HG02981 (cell line): Measurements from ENCODE around the gene PDZD4.
"Not testable (repeated sequence)": the region's sequence is repeated elsewhere in the genome, so short reads cannot be mapped to it uniquely, and the experiment has no call there.

Source experiments
- ATAC-seq: cut with Tn5 transposase; IDR thresholded peaks from one replicate; pipeline ENCODE4 v1.9.1; 2021; ENCODE audit warnings: mild to moderate bottlenecking, moderate library complexity; ENCODE audit not compliant: unreplicated experiment

PDZD4 gene

DNA sequence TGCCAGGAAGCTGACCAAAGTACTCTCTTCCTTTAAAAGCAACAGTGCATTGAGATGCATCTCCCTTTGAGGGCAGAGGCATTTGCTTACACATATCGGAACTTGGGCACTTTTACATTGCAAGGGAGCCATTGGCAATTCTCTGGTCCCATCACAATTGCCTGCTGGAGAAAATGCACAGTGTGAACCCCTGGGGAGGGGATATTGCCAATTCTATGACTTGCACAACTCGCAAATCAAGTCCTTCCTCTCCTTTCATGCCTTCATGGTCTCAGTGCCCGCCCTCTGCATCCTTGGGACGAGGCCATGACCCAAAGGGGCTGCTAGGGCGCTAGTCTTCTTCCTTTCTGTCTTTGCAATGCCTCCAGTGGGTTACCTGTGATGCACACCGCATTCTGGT, 14.9 kb upstream of the PDZD4 start:
- no peak for ATAC-seq

DNA sequence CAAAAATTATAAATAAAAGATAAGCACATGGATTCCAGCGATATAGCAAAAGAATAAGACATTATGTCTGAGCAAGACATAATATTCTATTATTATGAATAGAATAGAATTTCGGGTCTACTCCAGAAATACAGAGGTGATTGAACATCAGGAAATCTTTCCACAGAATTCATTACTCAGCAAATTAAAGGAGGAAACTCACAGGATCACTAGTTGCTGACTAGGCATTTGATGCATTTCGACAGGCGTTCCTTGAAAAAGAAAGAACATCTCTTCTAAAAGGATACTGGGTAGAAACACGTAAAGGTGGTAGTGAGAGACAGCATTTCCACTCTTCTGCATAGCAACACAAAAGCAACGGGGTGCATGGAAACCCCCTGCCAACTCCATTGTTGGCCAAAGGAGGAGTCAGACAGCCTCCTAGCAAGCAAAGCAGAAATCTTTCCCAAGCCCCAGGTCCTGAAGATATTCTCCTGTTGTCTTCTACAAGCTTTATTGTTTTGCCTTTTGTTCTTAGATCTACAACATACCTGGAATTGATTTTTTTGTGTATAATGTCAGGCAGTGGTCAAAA, 14.3 kb upstream of the PDZD4 start:
- no peak for ATAC-seq

DNA sequence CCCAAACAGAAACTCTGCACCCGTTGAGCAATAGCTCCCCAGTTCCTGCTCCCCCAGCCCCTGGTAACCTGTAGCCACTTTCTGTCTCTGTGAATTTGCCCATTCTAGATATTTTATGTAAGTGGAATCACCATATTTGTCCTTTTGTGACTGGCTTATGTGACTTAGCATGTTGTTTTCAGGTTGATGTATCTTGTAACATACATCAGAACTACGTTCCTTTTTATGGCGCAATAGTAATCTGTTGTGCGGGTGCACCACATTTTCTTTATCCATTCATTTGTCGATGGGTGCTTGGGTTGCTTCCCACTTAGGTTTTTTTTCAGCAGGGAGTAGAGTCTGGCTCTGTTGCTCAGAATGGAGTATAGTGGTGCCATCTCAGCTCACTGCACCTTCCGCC, 6.6 kb upstream of the PDZD4 start:
- ATAC-seq, result no peak

DNA sequence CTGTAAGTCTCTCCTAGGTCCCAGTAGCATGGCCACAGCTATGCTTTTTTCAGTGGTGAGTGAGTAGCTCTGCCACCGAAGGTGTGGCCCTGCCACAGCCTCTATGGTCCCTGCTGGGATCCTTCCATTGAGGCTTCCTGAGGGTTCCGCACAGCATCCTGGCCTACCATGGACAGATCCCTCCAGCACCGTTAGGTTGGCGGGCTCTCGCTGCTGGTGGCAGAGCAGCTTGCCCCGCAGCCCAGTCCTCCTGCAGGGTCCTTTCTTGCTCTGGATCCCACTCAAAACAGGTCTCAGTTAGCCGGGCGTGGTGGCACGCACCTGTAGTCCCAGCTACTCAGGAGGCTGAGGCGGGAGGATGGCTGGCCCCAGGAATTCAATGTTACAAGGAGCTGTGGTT, 2.4 kb upstream of the PDZD4 start:
- ATAC-seq, result no peak

- no peak for ATAC-seq
Observed at GRCh38 chrX:153831429-153832150, 1.2 kb upstream of the PDZD4 start.

DNA sequence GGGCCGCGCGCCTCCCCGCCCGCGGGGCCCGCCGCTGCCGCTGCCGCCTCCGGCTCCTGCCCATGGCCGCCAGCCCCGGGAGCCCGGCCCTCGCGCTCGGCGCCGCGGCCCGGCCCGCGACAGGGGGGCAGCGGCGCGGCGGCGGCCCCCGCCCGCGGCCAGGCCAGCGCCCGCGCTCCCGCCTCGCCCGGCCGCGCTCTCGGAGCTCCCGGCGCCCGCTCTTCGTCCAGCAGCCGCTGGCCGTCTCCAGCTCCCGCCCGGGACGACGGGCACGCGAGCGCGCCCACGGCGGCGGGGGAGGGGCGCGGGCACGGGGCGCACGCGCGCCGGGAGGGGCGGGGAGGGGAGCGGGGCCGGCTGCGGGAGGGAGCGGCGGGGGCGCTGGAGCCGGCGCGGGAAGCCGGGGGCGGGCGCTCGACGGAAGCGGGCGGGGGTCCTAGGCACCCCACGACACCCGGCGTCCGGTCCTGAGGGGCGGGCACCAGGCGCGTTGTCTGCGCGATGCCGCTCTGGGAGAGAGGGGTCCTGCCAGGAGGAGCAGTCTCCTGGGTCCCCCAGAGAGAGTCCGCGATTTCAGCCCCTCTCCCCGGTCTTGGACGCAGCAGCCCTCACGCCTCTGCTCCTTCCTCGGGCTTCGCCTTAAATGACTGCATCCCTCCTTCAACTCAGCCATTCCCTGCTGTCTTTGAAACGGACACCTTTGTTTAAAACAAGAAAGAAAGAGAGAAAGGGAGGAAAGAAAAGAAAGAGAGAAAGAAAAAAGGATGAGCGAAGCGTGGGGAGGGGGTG, 490 bp upstream of the PDZD4 start:
- ATAC-seq, result no peak

- no peak for ATAC-seq
Observed at GRCh38 chrX:153829549-153829798, 870 bp downstream of the PDZD4 start.

DNA sequence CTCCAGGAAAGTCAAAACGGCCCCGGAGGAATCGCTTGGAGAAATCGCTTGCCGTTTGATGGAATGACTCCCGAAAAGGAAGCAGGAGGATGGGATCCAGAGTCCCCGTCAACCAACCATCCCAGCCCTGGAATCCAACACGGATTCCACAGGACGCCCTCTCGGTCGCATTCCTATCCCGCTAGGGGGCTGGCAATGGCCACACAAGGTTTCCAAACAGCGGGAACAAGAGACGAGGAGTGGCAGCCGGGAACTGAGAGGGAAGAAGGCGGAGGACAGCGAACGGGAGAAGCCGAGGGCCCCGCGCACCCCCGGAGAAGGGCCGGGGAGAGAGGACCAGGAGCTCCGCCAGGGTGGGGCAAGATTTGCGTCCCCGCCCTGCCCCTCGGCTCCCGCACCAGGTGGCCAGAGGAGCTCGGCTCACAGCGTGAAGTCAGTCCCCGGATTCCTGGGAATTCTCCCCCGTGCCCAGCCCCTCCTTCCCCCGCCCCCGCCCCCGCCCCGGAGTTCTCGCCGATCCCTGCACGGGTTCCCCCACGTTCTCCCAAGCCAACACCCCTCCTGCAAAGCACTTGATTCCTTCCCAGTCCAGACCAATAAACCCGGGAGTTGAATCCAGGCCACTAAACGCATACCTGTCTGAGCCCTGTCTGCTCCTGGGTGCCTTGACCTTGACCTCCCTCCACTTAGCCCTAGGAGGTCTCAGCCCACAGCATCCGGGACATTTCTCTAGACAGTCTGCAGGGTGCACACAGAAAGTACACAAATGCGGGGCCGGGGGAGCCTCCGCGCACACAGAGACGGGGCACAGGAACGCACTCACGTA, 1.4 kb downstream of the PDZD4 start:
- no peak for ATAC-seq

DNA sequence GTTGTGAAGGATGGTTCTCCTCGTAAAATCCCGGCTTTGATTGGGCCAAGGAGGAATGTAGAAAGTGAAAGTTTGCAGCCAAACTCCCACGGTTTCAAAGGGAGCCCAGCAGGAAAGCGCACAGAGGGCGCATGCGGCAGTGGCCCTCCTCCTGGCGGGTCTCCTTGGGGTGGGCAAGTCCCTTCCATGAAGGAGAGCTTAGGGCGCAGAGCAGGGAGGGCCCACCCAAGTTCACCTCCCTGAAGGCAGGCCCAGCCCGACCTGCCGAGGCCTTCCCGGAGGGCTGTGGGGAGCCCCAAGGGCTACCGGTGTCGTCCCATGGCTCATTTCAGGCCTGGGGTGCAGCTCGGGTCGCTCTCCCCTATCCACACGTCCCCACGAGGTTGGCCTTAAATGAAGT, 2.0 kb downstream of the PDZD4 start:
- no peak for ATAC-seq

DNA sequence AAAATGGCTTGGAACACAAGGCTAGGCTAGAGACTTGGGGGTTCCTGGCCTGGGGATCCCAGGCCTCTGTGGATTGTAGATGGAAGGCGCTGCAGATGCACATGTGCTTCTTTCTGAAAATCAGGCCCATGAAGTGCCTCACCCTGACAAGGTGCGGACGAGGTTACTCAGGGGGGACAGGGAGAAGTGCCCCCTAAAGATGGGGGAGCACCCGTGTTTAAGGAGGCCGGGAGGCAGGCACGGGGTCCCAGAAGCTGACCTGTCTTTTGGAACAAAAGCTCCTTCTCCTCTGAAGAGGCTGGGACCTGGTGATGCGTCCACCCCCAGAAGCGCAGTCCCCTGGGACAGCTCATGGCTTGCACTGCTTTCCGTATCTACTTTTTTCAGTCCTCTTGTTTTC, 2.4 kb downstream of the PDZD4 start:
- no peak for ATAC-seq

- no peak for ATAC-seq
Observed at GRCh38 chrX:153827016-153827415, 3.3 kb downstream of the PDZD4 start.

DNA sequence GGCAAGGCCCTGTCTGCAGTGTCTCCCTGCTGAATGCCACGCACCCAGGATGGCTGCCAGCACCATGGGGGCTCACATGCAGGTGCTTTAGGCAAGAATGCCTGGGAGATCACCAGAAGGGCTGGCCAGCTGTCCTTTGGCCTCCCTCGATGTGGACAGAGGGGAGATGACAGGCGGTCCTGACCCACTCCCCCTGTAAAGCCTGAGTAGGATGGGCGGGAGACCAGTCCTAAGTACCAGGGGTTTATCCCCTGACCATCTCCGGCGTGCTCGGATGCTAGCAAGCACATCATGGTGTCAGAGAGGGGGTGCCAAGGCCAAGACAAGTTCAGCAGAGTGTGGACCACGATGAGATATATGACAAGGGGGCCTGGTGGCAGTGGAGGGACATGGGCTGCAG, 5.3 kb downstream of the PDZD4 start:
- no peak for ATAC-seq

DNA sequence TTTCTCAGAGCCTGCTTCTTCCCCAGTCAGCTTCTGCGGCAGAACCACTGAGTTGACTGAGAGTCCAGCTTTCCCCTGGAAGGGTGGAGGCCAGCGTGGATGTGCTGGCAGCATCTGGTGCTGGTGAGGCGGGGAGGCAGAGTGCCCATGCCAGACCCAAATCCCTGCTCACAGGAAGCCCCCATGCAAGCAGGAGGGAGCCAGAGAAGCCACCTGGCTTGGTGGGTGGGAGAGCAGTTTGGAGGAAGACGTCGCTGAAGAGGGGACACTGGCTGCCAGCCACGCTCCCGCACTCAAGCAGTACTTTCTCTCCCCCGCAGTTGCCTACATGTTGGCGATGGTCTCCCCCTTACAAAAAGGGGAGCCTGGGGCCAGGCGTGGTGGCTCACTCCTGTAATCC, 6.0 kb downstream of the PDZD4 start:
- ATAC-seq, result no peak

- no peak for ATAC-seq
Observed at GRCh38 chrX:153821066-153821465, 9.3 kb downstream of the PDZD4 start.

DNA sequence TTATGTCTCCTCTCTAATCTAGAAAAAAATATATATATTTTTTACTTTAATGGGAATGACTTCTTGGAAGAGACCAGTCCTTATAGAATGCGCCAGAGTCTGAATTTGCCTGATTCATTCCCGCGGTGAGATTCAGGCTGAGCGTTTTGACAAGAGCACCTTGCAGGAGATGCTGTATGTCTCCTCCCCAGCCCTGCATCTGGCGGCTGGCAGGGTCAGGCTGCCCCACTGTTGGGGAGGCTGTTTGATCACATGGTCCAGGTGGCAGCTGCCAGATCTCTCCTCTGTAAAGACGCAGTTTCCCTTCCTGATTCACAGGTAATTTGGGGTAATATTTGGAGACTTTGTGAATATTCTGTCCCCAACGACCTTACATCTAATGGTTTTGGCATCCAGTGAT, 9.7 kb downstream of the PDZD4 start:
- ATAC-seq, result no peak

DNA sequence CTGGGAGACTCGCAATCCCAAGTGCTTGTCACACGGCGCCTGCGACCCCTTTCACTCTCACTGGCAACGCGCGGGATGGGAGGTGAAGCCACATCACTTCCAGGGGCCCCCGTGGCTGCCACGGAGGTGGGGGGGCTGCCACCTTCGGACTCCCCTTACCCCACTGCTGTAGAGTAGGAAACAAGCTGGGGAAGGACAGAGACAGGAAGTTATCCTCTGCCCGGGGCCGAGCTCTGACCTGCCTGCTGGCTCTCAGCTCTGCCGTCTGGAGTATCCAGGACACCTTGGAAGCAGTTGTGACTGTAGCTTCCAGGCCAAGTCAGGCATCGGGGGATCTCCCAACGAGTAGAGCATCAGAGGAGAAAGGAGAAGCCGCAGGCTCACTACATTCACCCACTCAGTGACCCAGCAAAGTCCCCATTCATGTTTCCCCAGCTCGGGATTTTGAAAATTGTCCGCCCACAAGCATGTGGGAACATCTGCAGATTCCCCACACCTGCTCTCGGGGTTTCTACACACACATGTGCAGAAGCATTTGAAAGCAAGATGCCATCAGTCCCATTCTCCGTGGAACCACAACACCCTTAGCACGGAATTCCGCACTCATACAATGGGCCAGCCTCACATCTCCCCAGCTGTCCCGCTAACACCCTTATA, 10.8 kb downstream of the PDZD4 start:
- ATAC-seq, result no peak

GRCh38 chrX:153818571-153819383, 11.6 kb downstream of the PDZD4 start:
- no peak for ATAC-seq

DNA sequence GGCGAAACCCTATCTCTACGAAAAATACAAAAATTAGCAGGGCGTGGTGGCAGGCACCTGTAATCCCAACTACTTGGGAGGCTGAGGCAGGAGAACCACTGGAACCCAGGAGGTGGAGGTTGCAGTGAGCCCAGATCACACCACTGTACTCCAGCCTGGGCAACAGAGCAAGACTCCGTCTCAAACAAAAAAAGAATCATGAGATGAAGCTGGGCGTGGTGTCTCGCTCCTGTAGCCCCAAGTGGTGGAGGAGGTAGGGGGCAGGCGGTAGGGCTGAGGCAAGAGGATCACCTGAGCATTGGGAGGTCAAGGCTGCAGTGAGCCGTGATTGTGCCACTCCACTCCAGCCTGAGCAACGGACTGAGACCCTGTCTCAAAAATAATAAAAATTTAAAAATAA, 12.3 kb downstream of the PDZD4 start:
- ATAC-seq, result not testable (repeated sequence)

- no peak for ATAC-seq
Observed at GRCh38 chrX:153816831-153817690, 13.3 kb downstream of the PDZD4 start.
